Testis (tissue), 3 donors: Measurements from ENCODE around the gene HAPLN3. TPM values are rescaled to one million over a fixed set of nuclear protein-coding genes. Genes with fewer than 3 reads are reported as not detected.

ENCODE experiments used
- DNase-seq: peaks from one replicate; pipeline ENCODE4 v3.0.0-alpha.2; 2019
- H3K27ac ChIP-seq, 2 donors: fragments of 200-600 bp; sonication (generic); one replicate each; pipeline ENCODE4 v1.5.1; 2019
- H3K27me3 ChIP-seq: fragments of 200-600 bp; sonication (generic); one replicate; pipeline ENCODE4 v1.5.1; 2019
- H3K36me3 ChIP-seq: fragments of 200-600 bp; sonication (generic); one replicate; pipeline ENCODE4 v1.5.1; 2017; ENCODE audit warnings: low read depth; ENCODE audit errors: missing control alignments
- H3K4me1 ChIP-seq: fragments of 200-600 bp; sonication (generic); one replicate; pipeline ENCODE4 v1.5.1; 2019
- H3K4me3 ChIP-seq, 2 donors: fragments of 200-600 bp; sonication (generic); one replicate each; pipeline ENCODE4 v1.5.1; 2017 to 2019
- H3K9me3 ChIP-seq: fragments of 200-600 bp; sonication (generic); one replicate; pipeline ENCODE4 v1.5.1; 2017
- POLR2A ChIP-seq: fragments of 450-650 bp; IDR thresholded peaks from one replicate; pipeline ENCODE4 v1.6.1; 2017; ENCODE audit warnings: antibody characterized with exemption, mild to moderate bottlenecking, moderate library complexity
- WGBS, 2 donors: methylation state at CpG; one replicate each; pipeline ENCODE4 v1.1.5; 2018; 5-methylcytosine and 5-hydroxymethylcytosine counted together
- intact Hi-C: fragments of 100-400 bp; cut with DNase I; formaldehyde crosslinking; loops from one replicate; pipeline ENCODE4 v1.15.1; 2023; ENCODE audit warnings: low total_unique reads
- polyA plus RNA-seq: library from polyadenylated mRNA; stranded (reverse); fragments of 350-450 nt; fragmentation: Illumina TruSeq; extraction: RNeasy Lipid Tissue Mini Kit (QIAGEN cat#74804); gene quantifications from one replicate; pipeline ENCODE4 v1.2.3, GENCODE V29; 2014; ENCODE audit warnings: low read depth, low replicate concordance; ENCODE audit not compliant: insufficient read depth
- total RNA-seq, 2 donors: library from RNA; depleted of rRNA; stranded (reverse); fragments of >200 nt; gene quantifications; one replicate each; pipeline ENCODE4 v1.2.3, GENCODE V29; 2016
- TF ChIP-seq, protein P1 (sequence below), 3 experiments: fragments of 450-650 bp in 2 of 3; fragments of 200-600 bp in 1 of 3; sonication (generic) in 1 of 3; IDR thresholded peaks; one replicate each; pipeline ENCODE4 v1.5.1; 2016 to 2019; ENCODE audit warnings: antibody characterized with exemption in 3 of 3, mild to moderate bottlenecking in 2 of 3, moderate library complexity in 1 of 3

The HAPLN3 gene
- total and polyA plus RNA-seq, 3 donors from 2014 or later, result 4.8 to 5.6 (median 5.0) TPM

GRCh38 chr15:88920186-88920891 is 25.0 kb upstream of the HAPLN3 start:
- TF ChIP-seq, protein P1, sequence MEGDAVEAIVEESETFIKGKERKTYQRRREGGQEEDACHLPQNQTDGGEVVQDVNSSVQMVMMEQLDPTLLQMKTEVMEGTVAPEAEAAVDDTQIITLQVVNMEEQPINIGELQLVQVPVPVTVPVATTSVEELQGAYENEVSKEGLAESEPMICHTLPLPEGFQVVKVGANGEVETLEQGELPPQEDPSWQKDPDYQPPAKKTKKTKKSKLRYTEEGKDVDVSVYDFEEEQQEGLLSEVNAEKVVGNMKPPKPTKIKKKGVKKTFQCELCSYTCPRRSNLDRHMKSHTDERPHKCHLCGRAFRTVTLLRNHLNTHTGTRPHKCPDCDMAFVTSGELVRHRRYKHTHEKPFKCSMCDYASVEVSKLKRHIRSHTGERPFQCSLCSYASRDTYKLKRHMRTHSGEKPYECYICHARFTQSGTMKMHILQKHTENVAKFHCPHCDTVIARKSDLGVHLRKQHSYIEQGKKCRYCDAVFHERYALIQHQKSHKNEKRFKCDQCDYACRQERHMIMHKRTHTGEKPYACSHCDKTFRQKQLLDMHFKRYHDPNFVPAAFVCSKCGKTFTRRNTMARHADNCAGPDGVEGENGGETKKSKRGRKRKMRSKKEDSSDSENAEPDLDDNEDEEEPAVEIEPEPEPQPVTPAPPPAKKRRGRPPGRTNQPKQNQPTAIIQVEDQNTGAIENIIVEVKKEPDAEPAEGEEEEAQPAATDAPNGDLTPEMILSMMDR (IDR thresholded peaks at IDR 0.05), result no peak
- no peak for TF ChIP-seq POLR2A

GRCh38 chr15:88918738-88919137 is 23.4 kb upstream of the HAPLN3 start:
- no peak for TF ChIP-seq POLR2A
- TF ChIP-seq, protein P1 (IDR thresholded peaks at IDR 0.05), result no peak
- Histone ChIP-seq H3K9me3 (no peaks in the 10 kb centered on the region), H3K27me3 (no peaks in the 10 kb centered on the region), H3K36me3 (no peaks in the 10 kb centered on the region), H3K27ac (no peak overlapping the region), H3K4me3 (no peak overlapping the region), H3K4me1 (no peaks in the 10 kb centered on the region)
- DNase-seq, result no peak
- intact Hi-C loops, result no loop called here
- whole genome bisulfite sequencing, 2 donors, result 77 to 79% methylated on average over 4 of the region's 4 CpGs

More at GRCh38 chr15:88920186-88920891, 25.0 kb upstream of the HAPLN3 start:
- Histone ChIP-seq H3K9me3 (no peaks in the 10 kb centered on the region), H3K36me3 (no peaks in the 10 kb centered on the region), H3K27me3 (no peaks in the 10 kb centered on the region), H3K4me1 (no peaks in the 10 kb centered on the region), H3K4me3 (no peak overlapping the region), H3K27ac (no peak overlapping the region)
- intact Hi-C loops, result no loop called here
- DNase-seq, result no peak
- 79 to 83% methylated on average over 9 of the region's 9 CpGs for WGBS, 2 donors

- 87 to 91% methylated on average over 5 of the region's 5 CpGs for WGBS, 2 donors
- H3K4me3 ChIP-seq, result no peak overlapping the region
- no peaks in the 10 kb centered on the region for H3K36me3 ChIP-seq
- no peak for TF ChIP-seq POLR2A
- no peaks in the 10 kb centered on the region for H3K27me3 ChIP-seq
- intact Hi-C loops, result no loop called here
- no peaks in the 10 kb centered on the region for H3K9me3 ChIP-seq
- H3K27ac ChIP-seq, result no peak overlapping the region
- DNase-seq, result no peak
- no peaks in the 10 kb centered on the region for H3K4me1 ChIP-seq
These were observed 22.4 kb upstream of the HAPLN3 start for GRCh38 chr15:88917760-88918159.

- intact Hi-C loops, result no loop called here
These were observed 20.0 kb upstream of the HAPLN3 start for GRCh38 chr15:88915354-88915753.

GRCh38 chr15:88913850-88914169 is 18.5 kb upstream of the HAPLN3 start:
- Histone ChIP-seq H3K4me1 (peaks cover 12% of the 10 kb centered on the region), H3K27ac (no peak overlapping the region), H3K4me3 (no peak overlapping the region), H3K27me3 (no peaks in the 10 kb centered on the region), H3K36me3 (no peaks in the 10 kb centered on the region), H3K9me3 (no peaks in the 10 kb centered on the region)
- no peak for TF ChIP-seq POLR2A
- TF ChIP-seq, protein P1 (IDR thresholded peaks at IDR 0.05), result no peak
- intact Hi-C loops, result no loop called here
- 54 to 56% methylated on average over 4 of the region's 4 CpGs for WGBS, 2 donors
- DNase-seq, result no peak

More at GRCh38 chr15:88915354-88915753, 20.0 kb upstream of the HAPLN3 start:
- WGBS, 2 donors, result 83 to 93% methylated on average over 10 of the region's 10 CpGs
- no peaks in the 10 kb centered on the region for H3K36me3 ChIP-seq
- no peaks in the 10 kb centered on the region for H3K27me3 ChIP-seq
- DNase-seq, result no peak
- no peak overlapping the region for H3K27ac ChIP-seq
- peaks cover 9% of the 10 kb centered on the region for H3K4me1 ChIP-seq
- TF ChIP-seq POLR2A, result no peak
- TF ChIP-seq, protein P1 (IDR thresholded peaks at IDR 0.05), result no peak
- no peak overlapping the region for H3K4me3 ChIP-seq
- no peaks in the 10 kb centered on the region for H3K9me3 ChIP-seq
